Fibroblast of lung (primary cell): ENCODE results near the gene DOK5.

Experiments used
- EZH2 ChIP-seq: IDR thresholded peaks from 2 replicates; pipeline ENCODE4 v1.5.1; 2012; ENCODE audit warnings: low read length, control low read depth, mild to moderate bottlenecking; ENCODE audit errors: missing control alignments
- TF ChIP-seq, protein P1 (sequence below), 2 donors: IDR thresholded peaks in 1 of 2; conservative IDR thresholded peaks in 1 of 2; 1 replicate in 1 of 2; 2 replicates in 1 of 2; pipeline ENCODE4 v1.5.1; 2011 to 2012; ENCODE audit warnings: low read length in 2 of 2, control low read depth in 1 of 2, inconsistent platforms in 1 of 2, low read depth in 1 of 2, mild to moderate bottlenecking in 1 of 2

DNA sequence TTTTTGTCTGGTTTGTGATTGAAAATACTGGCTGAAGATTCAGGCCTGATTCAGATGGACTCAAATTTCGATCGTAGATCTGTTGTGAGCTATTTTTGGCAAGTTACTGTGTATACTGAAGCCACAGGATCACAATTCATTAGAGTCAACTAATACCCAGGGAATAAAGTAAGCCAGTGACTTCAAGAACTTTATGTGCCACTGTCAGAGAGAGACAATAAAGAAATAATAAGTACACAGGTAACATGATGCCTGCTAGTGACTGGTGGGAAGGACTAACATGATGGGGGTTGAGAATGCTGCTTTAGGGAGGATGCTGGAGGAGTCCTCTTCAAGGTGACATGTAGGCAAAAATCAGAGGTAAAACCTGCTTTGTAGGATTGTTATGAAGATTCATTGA lies 215.9 kb downstream of the DOK5 start:
- TF ChIP-seq, protein P1, sequence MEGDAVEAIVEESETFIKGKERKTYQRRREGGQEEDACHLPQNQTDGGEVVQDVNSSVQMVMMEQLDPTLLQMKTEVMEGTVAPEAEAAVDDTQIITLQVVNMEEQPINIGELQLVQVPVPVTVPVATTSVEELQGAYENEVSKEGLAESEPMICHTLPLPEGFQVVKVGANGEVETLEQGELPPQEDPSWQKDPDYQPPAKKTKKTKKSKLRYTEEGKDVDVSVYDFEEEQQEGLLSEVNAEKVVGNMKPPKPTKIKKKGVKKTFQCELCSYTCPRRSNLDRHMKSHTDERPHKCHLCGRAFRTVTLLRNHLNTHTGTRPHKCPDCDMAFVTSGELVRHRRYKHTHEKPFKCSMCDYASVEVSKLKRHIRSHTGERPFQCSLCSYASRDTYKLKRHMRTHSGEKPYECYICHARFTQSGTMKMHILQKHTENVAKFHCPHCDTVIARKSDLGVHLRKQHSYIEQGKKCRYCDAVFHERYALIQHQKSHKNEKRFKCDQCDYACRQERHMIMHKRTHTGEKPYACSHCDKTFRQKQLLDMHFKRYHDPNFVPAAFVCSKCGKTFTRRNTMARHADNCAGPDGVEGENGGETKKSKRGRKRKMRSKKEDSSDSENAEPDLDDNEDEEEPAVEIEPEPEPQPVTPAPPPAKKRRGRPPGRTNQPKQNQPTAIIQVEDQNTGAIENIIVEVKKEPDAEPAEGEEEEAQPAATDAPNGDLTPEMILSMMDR (conservative IDR thresholded peaks at IDR 0.05 in 1 of 2, IDR thresholded peaks at IDR 0.05 in 1 of 2; ENCODE audit: low read depth in 1 of 2, low read length in 2 of 2) = no peak
- TF ChIP-seq EZH2 = no peak
